Endodermal cell (in vitro differentiated cells): Measurements from ENCODE around the gene OGDHL. TPM values are rescaled to one million over a fixed set of nuclear protein-coding genes. Genes with fewer than 3 reads are reported as not detected.

Experiments used
- DNase-seq: peaks from one replicate; pipeline ENCODE4 v3.0.0-alpha.2; 2017
- H3K27ac ChIP-seq: 2 replicates; pipeline ENCODE4 v1.5.1; 2013; ENCODE audit warnings: mild to moderate bottlenecking, low read depth, low read length, moderate library complexity
- H3K27me3 ChIP-seq: 2 replicates; pipeline ENCODE4 v1.6.1; 2013; ENCODE audit warnings: mild to moderate bottlenecking, low read length, moderate library complexity; ENCODE audit not compliant: insufficient read depth, control insufficient read depth, poor library complexity, severe bottlenecking
- H3K36me3 ChIP-seq: 2 replicates; pipeline ENCODE4 v1.7.0; 2013; ENCODE audit warnings: mild to moderate bottlenecking, low read length, moderate library complexity; ENCODE audit not compliant: control insufficient read depth, insufficient read depth
- H3K4me1 ChIP-seq: one replicate; pipeline ENCODE4 v1.7.0; 2013; ENCODE audit warnings: low read length; ENCODE audit not compliant: control insufficient read depth, insufficient read depth
- H3K4me3 ChIP-seq: 2 replicates; pipeline ENCODE4 v1.5.1; 2013; ENCODE audit warnings: mild to moderate bottlenecking, low read length, moderate library complexity
- H3K9ac ChIP-seq: 2 replicates; pipeline ENCODE4 v1.6.1; 2013; ENCODE audit warnings: mild to moderate bottlenecking, low read length, moderate library complexity; ENCODE audit not compliant: poor library complexity, severe bottlenecking; ENCODE audit errors: extremely low read depth
- H3K9me3 ChIP-seq: 2 replicates; pipeline ENCODE4 v1.6.1; 2013; ENCODE audit warnings: mild to moderate bottlenecking, low read length, moderate library complexity; ENCODE audit not compliant: control insufficient read depth
- H3K27ac Mint-ChIP-seq: 2 replicates; pipeline ENCODE4 v1.8.0; 2020; ENCODE audit warnings: mixed read lengths
- H3K27me3 Mint-ChIP-seq: 2 replicates; pipeline ENCODE4 v1.8.0; 2021; ENCODE audit warnings: mild to moderate bottlenecking, mixed read lengths; ENCODE audit not compliant: insufficient read depth
- H3K36me3 Mint-ChIP-seq: 2 replicates; pipeline ENCODE4 v1.8.0; 2020; ENCODE audit warnings: low read depth, mixed read lengths
- H3K4me1 Mint-ChIP-seq: 2 replicates; pipeline ENCODE4 v1.8.0; 2020; ENCODE audit warnings: mixed read lengths
- H3K4me3 Mint-ChIP-seq: 2 replicates; pipeline ENCODE4 v1.8.0; 2020; ENCODE audit warnings: mild to moderate bottlenecking, moderate library complexity, mixed read lengths
- H3K9me3 Mint-ChIP-seq: 2 replicates; pipeline ENCODE4 v1.8.0; 2020; ENCODE audit warnings: mild to moderate bottlenecking, mixed read lengths
- WGBS, 2 experiments: methylation state at CpG; one replicate each; pipeline versions ENCODE4 v1.1.5 to v1.1.7; 2013; ENCODE audit warnings: missing lambda C conversion rate in 2 of 2, mixed read lengths in 1 of 2; ENCODE audit not compliant: insufficient coverage in 1 of 2, insufficient read length in 1 of 2; 5-methylcytosine and 5-hydroxymethylcytosine counted together
- total RNA-seq, 2 donors: library from RNA; stranded (reverse); fragmentation: NEBNext Ultra II Directional in 1 of 2; extraction: Animal tissue kit (Norgen Biotek cat#: 25700) in 1 of 2; gene quantifications; 2 replicates in 1 of 2; 3 replicates in 1 of 2; pipeline ENCODE4 v1.2.1, GENCODE V29; 2021
- TF ChIP-seq, protein P1 (sequence below): fragments of 200-600 bp; sonication (generic); conservative IDR thresholded peaks from 2 replicates; pipeline ENCODE4 v1.5.0; 2021; ENCODE audit warnings: antibody characterized with exemption, mild to moderate bottlenecking

OGDHL gene
- total RNA-seq, 2 donors from 2014 or later: 13.0 to 14.6 TPM

DNA sequence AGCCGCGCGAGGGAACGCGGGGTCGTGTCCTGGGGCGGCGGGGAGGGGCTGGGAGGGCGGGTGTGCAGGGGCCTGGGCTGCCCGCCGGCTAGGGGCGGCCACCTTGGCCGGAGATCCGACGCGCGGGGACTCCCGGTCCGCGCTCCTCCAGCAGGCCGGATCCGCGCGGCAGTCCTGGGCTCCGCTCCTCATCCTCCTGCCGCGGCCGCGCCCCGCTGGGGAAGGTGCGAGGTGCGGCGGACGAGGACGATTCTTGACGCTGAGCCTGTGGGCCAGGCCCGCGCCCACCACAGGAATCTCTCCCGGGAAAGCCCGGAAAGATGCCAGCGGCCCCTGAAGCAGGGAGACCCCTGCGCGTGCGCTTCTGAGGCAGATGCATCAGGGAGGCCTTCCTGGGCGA, 6.6 kb upstream of the OGDHL start:
- H3K4me1 ChIP-seq: no peaks in the 10 kb centered on the region
- H3K9ac ChIP-seq: no peak overlapping the region
- no peaks in the 10 kb centered on the region for H3K36me3 ChIP-seq
- no peak for DNase-seq
- TF ChIP-seq, protein P1, sequence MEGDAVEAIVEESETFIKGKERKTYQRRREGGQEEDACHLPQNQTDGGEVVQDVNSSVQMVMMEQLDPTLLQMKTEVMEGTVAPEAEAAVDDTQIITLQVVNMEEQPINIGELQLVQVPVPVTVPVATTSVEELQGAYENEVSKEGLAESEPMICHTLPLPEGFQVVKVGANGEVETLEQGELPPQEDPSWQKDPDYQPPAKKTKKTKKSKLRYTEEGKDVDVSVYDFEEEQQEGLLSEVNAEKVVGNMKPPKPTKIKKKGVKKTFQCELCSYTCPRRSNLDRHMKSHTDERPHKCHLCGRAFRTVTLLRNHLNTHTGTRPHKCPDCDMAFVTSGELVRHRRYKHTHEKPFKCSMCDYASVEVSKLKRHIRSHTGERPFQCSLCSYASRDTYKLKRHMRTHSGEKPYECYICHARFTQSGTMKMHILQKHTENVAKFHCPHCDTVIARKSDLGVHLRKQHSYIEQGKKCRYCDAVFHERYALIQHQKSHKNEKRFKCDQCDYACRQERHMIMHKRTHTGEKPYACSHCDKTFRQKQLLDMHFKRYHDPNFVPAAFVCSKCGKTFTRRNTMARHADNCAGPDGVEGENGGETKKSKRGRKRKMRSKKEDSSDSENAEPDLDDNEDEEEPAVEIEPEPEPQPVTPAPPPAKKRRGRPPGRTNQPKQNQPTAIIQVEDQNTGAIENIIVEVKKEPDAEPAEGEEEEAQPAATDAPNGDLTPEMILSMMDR: no peak
- H3K27ac Mint-ChIP-seq: no peak overlapping the region
- no peaks in the 10 kb centered on the region for H3K36me3 Mint-ChIP-seq
- H3K9me3 ChIP-seq: peaks cover 6% of the 10 kb centered on the region
- H3K27ac ChIP-seq: no peak overlapping the region
- no peaks in the 10 kb centered on the region for H3K27me3 ChIP-seq
- H3K4me1 Mint-ChIP-seq: peaks cover 12% of the 10 kb centered on the region
- whole genome bisulfite sequencing, 2 experiments: 92 to 98% methylated on average over 21 to 45 of the region's 45 CpGs
- no peak overlapping the region for H3K4me3 ChIP-seq
- H3K9me3 Mint-ChIP-seq: peaks cover 3% of the 10 kb centered on the region
- peaks cover 41% of the 10 kb centered on the region for H3K27me3 Mint-ChIP-seq
- peak overlapping the region; percentile 27 for H3K4me3 Mint-ChIP-seq

DNA sequence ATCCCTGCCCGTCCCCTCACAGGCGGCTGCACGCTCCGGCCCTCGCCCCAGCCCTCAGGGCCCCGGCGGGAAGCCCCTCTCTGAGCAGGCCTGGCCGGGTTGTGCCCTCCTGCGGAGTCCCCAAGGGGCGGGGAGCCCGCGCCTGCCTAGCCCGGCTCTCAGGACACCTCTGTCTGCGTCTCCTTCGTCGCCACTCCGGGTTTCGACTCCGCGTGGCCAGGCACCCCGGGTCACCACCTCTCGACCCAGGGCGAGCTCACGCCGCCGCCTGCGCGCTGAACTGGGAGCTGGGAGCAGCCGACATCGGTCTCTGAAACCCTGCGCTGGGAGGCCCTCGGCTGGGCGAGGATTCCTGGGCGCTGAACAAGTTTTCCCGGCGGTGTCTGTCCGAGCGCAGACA, 6.2 kb upstream of the OGDHL start:
- peaks cover 15% of the 10 kb centered on the region for H3K4me1 Mint-ChIP-seq
- Histone ChIP-seq H3K27ac (no peak overlapping the region), H3K4me3 (no peak overlapping the region), H3K4me1 (no peaks in the 10 kb centered on the region), H3K27me3 (no peaks in the 10 kb centered on the region), H3K9ac (no peak overlapping the region), H3K36me3 (no peaks in the 10 kb centered on the region), H3K9me3 (peaks cover 6% of the 10 kb centered on the region)
- H3K36me3 Mint-ChIP-seq: no peaks in the 10 kb centered on the region
- H3K9me3 Mint-ChIP-seq: peaks cover 3% of the 10 kb centered on the region
- peak; percentile 67 for DNase-seq
- H3K4me3 Mint-ChIP-seq: peak overlapping the region; percentile 27
- TF ChIP-seq, protein P1: no peak
- 88 to 91% methylated on average over 22 to 38 of the region's 38 CpGs for WGBS, 2 experiments
- no peak overlapping the region for H3K27ac Mint-ChIP-seq
- peaks cover 41% of the 10 kb centered on the region for H3K27me3 Mint-ChIP-seq

DNA sequence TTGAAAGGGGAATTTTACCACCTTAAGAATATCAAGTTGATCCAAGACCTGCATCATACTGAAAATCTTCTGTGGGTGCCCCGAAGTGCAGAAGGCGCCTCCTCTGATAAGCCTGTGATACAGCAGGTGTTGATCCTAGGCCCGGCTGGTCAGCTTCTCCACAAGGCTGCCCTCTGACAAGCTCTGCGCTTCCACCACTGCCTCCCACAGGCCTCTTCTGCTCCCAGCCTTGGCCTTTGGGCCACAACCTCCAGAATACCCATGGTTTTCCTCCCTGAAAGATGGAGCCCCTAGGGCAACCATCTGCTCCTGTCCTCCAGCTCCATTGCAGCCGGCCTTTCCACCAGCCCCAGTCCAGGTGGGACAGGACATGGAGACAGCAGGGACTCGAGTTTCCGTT, 5.6 kb upstream of the OGDHL start:
- no peak overlapping the region for H3K9ac ChIP-seq
- H3K27me3 Mint-ChIP-seq: peaks cover 41% of the 10 kb centered on the region
- H3K27me3 ChIP-seq: no peaks in the 10 kb centered on the region
- H3K27ac Mint-ChIP-seq: no peak overlapping the region
- no peaks in the 10 kb centered on the region for H3K36me3 Mint-ChIP-seq
- H3K4me3 Mint-ChIP-seq: no peak overlapping the region
- H3K4me1 ChIP-seq: no peaks in the 10 kb centered on the region
- 88 to 94% methylated on average over 7 of the region's 7 CpGs for whole genome bisulfite sequencing, 2 experiments
- peak; percentile 68 for DNase-seq
- H3K27ac ChIP-seq: no peak overlapping the region
- TF ChIP-seq, protein P1: peak; percentile 21
- peaks cover 6% of the 10 kb centered on the region for H3K9me3 ChIP-seq
- H3K4me1 Mint-ChIP-seq: peaks cover 12% of the 10 kb centered on the region
- H3K36me3 ChIP-seq: no peaks in the 10 kb centered on the region
- no peak overlapping the region for H3K4me3 ChIP-seq
- peaks cover 3% of the 10 kb centered on the region for H3K9me3 Mint-ChIP-seq
